Measurements from ENCODE around the gene RPL35A.
"Not testable (repeated sequence)": the region's sequence is repeated elsewhere in the genome, so short reads cannot be mapped to it uniquely, and the experiment has no call there.

Gene RPL35A

DNA sequence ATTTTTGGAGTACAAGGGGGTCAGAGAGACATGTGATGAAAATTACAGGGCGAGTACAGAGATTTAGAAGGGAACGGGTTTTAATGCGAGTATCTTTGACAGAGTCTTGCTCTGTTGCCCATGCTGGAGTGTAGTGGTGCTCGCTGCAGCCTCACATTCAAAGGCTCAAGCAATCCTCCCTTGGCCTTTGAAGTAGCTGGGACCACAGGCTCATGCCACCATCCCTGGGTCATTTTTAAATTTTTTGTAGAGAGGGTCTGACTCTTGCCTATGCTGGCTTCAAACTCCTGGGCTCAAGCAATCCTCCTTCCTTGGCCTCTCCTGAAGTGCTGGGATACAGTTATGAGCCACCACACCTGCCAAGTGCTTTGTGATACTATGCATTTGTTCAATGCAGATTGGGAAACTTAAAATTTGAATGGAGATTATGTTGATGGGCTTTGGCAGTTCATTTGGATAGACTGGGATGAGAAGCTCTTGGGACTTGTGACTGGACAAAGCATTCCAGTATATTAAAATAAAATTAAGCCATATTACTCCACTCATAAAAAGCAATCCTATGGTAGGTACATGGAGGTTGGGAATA is 6.0 kb downstream of the RPL35A start:
- TF ChIP-seq, protein P1, sequence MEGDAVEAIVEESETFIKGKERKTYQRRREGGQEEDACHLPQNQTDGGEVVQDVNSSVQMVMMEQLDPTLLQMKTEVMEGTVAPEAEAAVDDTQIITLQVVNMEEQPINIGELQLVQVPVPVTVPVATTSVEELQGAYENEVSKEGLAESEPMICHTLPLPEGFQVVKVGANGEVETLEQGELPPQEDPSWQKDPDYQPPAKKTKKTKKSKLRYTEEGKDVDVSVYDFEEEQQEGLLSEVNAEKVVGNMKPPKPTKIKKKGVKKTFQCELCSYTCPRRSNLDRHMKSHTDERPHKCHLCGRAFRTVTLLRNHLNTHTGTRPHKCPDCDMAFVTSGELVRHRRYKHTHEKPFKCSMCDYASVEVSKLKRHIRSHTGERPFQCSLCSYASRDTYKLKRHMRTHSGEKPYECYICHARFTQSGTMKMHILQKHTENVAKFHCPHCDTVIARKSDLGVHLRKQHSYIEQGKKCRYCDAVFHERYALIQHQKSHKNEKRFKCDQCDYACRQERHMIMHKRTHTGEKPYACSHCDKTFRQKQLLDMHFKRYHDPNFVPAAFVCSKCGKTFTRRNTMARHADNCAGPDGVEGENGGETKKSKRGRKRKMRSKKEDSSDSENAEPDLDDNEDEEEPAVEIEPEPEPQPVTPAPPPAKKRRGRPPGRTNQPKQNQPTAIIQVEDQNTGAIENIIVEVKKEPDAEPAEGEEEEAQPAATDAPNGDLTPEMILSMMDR (conservative IDR thresholded peaks at IDR 0.05; ENCODE audit: low read depth, low read length) = no peak
- no peak overlapping the region for H3K4me3 ChIP-seq (ENCODE audit: low read length)
- no peak for DNase-seq (ENCODE audit: low read depth)

DNA sequence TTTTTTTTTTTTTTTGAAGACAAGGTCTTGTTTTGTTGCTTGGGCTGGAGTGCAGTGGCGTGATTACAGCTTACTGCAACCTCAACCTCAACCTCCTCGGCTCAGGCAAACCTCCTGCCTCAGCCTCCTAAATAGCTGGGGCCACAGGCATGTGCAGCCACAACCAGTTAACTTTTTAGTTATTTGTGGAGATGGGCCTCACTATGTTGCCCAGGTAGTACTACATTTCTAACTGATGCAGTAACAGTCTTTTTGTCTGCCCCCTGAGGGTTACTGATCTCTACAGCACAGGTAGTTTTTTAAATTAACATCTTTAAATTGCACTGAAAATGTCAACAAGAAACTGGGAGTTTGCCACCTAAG is 6.6 kb downstream of the RPL35A start:
- no peak overlapping the region for H3K4me3 ChIP-seq (ENCODE audit: low read length)
- DNase-seq (ENCODE audit: low read depth) = no peak
- TF ChIP-seq, protein P1 (conservative IDR thresholded peaks at IDR 0.05; ENCODE audit: low read depth, low read length) = no peak

DNA sequence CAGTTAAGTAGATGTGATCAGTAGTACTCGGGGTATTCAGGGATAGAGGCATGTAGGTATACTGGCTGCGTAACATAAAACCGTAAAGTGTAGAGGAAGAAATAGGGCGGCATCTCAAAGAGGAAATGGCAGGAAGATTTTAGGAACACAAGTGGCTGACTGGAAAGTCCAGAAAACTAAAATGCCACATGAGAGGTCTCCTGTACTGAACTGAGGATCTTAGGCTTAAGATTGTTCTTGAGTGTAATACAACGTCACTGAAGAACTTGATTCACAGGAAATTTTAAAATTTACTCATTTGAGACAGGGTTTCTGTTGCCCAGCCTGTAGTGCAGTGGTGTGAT is 7.8 kb downstream of the RPL35A start:
- TF ChIP-seq, protein P1 (conservative IDR thresholded peaks at IDR 0.05; ENCODE audit: low read depth, low read length) = no peak
- no peak overlapping the region for H3K4me3 ChIP-seq (ENCODE audit: low read length)
- no peak for DNase-seq (ENCODE audit: low read depth)

DNA sequence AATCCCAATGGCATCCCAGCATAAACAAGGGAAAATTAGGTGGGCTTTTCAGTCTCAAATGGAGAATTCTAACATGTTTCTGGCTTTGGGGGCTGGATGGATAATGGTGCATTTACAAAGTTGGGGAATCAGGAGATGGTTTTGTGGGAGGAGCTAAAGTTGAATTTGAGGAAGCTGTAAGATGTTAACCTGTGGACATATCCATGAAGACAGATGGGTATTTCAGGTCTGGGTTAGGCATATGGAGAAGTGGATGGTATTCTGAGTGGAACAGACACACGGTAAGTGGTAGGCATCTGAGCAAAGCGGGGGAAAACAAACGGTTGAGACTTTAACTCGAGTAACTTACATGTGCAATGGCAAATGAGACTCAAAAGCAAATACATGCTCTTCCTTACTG is 8.4 kb downstream of the RPL35A start:
- no peak for DNase-seq (ENCODE audit: low read depth)
- H3K4me3 ChIP-seq (ENCODE audit: low read length) = no peak overlapping the region
- TF ChIP-seq, protein P1 (conservative IDR thresholded peaks at IDR 0.05; ENCODE audit: low read depth, low read length) = no peak

DNA sequence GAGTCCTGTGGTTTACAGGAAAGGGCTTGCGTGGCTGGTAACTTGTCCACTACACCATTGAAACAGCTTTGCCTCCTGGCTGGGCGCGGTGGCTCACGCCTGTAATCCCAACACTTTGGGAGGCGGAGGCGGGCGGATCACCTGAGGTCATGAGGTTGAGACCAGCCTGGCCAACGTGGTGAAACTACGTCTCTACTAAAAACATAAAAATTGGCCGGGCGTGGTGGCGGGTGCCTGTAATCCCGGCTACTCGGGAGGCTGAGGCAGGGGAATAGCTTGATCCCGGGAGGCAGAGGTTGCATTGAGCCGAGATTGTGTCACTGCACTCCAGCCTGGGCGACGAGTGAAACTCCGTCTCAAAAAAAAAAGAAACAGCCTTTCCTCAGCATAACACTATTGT is 8.9 kb downstream of the RPL35A start:
- DNase-seq (ENCODE audit: low read depth); H3K4me3 ChIP-seq (ENCODE audit: low read length): not testable (repeated sequence)

DNA sequence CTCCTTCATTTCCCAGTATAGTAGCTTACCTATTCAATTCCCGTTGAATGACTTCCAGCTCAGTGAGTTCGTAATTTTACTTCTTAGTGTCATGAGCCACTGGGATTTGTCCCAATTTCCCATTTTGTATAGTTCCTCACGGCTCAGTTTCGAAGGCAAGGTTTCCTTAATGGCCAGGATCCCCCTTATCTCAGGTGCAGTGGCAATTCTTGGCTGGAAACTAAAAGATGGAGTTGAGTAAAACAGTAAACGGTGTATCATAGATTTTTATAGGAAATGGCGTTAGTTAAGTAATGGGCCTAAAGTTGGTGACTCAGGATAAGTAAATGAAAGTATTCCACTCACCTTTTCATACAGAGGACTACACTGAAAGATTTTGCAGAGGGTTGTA is 9.5 kb downstream of the RPL35A start:
- TF ChIP-seq, protein P1 (conservative IDR thresholded peaks at IDR 0.05; ENCODE audit: low read depth, low read length) = no peak
- peak overlapping the region; percentile 91 for H3K4me3 ChIP-seq (ENCODE audit: low read length)
- no peak for DNase-seq (ENCODE audit: low read depth)

DNA sequence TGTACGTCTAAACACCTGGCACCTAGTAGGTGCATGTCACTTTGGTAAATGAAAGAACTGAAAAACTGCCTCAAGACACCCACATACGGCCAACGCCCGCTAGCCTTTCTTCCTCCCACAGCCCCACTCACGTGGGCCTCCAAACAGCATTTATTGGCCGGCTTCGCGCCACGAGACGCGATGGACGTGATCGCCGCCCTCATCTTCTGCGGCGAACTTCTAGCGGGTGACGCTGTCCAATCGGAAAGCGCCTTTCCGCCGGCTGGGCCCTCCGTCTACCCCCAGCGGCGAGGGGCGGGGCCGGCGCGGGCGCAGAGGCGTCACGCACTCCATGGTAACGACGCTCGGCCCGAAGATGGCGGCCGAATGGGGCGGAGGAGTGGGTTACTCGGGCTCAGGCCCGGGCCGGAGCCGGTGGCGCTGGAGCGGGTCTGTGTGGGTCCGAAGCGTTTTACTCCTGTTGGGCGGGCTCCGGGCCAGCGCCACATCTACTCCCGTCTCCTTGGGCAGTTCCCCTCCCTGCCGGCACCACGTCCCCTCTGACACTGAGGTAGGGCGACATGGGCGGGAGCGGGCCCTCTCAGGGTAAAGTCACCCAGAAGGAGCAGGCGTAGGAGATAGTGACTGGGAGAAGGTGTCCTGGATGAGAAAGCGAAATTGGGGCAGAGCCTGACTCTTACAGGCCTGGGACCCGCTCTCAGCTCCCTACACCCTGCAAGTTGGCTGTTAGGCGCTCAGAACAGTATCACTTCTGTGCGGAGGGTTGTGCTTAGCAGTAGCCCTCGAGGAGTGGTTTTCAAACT is 10.1 kb downstream of the RPL35A start, which contains the start of gene LMLN:
TSS of gene LMLN (plus strand) at position 327 of the 803 bp plus-strand sequence. CDS start at position 356, 29 bp downstream.
- DNase-seq (ENCODE audit: low read depth) = peak; percentile 82
- TF ChIP-seq, protein P1 (conservative IDR thresholded peaks at IDR 0.05; ENCODE audit: low read depth, low read length) = no peak
- peak within 1 kb of the TSS; percentile 91 for H3K4me3 ChIP-seq (ENCODE audit: low read length)
